COR-L47 (cell line): ENCODE data around the gene IGFBP1.

Source experiments
- DNase-seq: peaks from one replicate; lab custom pipeline; 2025; lab: John Stamatoyannopoulos, UW

Gene IGFBP1

DNA sequence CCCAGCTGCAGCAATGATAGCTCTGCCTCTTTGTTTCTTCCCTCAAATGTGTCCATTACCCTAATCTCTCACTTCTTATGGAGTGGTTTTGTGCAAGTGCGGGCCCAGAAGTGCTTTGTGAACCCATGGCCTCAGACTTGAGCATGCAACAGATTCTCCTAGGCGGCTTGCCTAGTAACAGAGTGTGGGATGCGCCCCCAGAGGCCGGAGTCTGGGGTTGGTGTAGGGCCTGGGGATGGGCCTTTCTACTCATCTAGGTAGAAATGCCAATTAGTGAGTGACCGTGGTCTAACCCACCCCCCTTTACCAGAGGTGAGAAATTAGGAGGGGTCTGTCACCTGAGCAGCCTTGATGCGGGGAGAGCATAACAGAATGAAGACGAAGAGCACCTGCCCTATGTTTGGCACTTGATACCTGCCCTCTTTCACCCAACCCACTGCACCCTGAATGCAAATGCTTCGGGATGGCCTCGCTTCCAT is 7.0 kb upstream of the IGFBP1 start:
- no peak for DNase-seq

DNA sequence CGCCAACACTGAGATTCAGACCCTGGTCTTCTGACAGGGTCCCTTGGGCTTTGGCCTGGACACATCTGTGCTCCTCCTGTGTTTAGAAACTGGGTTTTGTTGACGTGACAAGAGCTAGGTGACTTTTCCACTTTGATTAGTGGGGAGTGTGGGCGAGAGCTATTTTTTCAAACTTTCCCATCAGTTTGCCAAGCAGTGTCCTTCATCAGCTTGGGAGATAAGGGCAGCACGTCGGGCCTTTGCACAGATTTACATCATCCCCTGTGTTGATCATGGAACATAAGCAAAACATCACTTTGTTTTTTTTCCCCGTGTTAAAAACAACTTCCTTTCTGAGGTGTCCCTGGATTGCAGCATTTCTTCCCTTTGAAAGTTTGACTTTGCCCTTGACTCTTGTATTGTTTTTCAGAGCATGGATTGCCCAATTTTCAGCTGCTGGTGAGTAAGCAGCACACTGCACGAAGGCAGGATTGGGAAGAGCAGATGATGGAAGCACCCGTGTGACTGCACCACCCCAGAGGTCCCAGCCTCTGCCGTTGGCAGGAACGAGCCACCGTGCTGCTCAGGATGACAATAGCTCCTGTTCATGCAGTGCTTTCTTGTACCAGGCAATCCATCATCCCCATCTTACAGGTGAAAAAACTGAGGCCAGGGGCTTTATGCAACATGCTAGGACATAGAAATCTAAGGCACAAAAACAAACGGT is 6.4 kb upstream of the IGFBP1 start:
- no peak for DNase-seq

DNA sequence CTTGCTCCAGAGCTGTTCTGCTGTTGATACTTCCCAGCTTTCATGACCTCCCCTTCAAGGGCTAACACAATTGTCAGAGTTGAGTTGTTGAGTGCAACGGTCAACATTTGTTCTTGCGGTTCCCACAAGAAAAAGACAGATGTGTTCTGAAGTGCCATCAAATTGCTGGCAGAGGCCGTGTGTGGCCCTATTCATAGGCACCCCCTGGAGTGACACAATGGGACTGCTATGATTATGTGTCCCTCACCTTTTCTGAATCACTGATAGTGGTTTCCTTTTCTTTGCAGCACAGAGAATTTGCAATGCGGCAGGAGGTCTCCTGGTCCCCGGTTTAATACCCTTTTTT is 5.8 kb upstream of the IGFBP1 start:
- peak; percentile 39 for DNase-seq

DNA sequence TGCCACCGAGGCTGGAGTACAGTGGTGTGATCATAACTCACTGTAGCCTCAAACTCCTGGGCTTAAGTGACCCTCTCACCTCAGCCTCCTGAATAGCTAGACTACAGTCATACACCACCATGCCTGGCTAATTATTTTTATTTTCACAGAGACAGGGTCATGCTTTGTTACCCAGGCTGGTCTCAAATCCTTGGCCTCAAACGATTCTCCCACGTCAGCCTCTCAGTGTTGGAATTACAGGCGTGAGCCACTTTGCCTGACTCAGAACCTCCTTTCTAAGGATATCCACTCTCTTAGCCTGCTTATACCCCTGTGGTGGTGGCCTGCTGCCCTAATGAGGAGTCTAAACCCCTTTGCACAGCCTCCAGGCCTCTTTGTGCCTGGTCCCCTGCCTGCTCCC is 4.2 kb upstream of the IGFBP1 start:
- DNase-seq: no peak

DNA sequence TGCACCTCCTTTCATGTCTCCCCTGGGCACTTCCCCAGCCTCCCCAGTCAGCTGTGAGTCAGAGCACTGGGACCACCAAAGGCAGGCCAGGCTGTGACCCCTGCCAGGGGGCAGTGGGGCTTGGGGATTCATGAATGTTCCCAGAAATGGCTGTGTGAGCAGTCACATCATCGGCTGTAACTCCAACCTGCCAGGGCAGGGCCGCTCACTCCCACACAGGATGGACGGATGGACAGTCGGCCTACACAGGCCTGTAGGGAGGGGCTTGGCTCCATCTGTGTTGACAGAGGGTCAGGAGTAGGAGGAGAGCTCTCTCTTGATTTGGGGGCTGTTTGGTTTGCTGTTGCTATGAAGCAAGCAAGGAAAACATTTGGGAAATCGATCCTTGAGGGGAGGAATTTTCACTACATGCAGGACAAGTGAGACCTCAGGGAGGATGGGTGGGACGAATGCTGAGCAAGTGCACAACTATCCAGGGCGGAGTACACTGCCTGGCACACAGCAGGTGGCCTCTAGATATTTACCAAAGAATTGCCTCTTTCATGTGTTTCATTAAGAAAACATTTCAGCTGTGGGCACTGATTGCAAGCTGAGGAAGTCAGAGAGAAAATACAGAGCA is 2.9 kb upstream of the IGFBP1 start:
- DNase-seq: no peak

DNA sequence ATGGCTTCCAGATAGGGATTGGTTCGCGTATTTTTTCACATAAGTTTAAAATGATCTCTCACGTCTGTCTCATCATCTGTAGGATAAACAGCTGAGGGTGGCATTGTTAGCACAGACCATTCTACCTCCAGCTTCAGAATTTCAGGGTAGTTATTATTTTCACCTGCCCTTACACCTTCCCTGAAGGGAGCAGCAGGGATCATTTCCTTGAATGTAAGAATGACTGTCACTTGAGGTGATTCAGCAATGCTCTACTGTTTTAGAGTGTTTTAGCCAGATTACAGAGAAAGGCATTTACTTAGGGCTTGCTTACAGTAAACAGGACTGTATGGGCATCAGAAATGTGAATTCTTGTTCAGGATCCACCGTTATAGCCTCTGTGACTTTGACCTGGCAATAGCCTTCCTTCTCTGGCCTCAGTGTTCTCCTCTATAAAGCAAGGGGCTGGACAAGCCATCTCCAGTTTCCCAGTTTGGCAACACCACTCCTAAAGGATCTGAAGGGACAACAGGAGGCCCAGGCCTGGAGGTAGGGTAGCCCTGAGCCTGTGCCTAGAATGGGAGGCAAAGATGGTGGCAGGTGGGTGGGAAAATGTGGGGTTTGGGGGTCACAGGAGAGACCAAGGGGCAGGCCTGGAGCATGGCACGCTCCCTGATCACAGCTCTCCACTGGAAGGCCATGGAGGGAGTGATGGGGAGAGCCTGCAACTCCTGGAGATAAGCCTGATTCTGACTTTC is 1.2 kb upstream of the IGFBP1 start:
- DNase-seq: no peak

DNA sequence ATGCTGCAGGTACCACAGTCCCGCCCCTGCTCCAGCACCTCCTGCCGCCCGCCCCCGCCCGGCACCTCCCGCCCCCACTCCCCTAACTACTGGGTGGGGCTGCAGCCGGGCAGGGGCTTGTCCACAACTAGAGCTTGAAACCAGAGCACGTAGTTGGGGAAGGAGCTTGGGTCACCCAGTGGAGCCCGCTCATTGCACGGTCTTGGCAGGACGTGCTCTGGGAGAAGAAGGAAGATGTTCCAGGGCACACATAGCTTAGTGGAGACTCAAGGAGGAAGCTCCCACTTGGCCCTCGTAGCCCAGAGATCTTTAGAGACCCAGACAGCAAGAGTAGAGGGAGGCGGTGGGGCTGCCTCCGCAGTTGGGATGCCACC is 692 bp downstream of the IGFBP1 start:
- peak; percentile 45 for DNase-seq

DNA sequence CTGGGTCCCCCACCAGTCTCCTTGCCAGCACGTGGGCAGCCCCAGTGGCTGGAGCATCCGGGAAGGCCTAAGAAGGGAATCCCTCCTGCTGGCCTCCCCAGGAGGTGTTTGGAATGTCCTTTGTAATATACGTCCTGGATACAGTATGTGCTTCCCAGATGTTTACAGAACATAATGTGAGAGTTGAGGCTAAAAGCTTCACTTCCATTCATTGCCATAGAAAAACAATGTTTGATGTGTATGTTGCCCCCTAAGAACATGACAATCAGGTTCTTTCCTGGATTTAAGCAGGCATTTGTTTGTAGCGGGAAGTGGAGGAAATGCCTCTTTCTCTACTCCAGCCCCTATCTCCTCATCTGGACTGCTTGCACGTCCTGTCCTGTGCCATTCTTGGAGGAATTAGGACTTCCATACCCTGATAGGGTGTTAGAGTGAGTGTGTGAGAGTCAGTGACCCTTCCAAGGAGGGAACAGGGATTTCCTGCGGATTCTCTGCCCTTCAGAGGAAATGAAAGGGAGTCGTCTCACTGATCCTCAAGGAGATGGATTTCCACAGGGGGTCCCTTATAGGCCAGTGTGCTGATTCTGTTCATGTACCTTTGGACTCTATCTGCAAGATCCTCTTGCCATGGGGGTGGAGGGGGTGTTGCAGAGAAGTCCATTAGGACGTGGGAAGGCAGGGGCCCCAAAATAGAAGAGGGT is 1.2 kb downstream of the IGFBP1 start:
- peak; percentile 11 for DNase-seq

DNA sequence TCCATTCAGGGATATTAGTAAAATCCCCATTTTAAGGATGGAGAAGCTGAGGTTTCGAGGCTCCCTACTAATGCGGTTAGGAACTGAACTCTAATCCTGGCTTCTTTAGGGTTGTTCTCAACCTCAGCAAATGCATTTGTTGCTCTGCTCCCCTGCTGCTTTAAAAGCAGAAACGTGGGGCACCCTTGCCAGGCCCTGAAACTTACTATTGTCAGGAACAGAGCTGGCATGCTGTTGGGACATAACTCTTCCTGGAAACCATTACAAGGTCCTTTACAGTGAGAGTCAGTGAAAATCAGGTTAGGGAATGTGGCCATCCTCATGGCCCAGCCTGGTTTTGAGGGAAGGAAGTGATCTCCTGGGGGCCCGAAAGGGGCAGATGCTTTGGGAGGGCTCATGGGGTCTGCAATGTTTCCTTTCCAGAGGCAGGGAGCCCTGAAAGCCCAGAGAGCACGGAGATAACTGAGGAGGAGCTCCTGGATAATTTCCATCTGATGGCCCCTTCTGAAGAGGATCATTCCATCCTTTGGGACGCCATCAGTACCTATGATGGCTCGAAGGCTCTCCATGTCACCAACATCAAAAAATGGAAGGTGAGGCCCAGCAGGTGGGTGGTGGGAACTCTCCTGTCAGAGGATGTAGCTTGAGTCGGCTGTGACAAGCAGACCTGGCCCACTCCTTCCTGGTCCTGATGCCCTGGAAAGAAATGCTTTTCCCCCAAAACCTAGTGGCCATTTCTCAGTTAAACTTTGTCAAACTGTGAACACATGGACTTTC is 2.0 kb downstream of the IGFBP1 start:
- DNase-seq: no peak

DNA sequence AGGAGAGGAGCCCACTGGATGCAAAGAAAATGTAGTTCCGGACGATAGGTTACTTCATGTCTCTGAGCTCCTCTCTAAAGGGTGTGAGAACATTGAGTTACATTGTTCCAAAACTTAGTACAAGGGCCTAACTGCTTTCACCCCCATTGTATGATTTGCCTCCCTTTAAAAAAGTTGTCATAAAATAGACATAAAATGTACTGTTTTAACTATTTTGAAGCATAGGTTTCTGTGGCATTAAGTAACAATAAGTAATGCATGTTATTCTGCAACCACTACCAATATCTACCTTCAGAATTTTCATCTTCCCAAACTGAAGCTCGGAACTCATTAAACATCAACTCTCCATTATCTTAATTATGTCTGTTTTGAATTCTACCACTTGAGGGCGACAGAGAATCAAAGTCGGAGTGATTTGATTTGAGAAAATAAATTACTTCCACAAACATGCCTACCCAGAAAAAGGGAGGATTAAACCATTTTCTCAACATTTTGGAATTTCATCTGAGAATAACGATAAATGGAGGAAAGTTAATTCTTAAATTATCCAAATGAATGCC is 2.7 kb downstream of the IGFBP1 start:
- peak; percentile 26 for DNase-seq

DNA sequence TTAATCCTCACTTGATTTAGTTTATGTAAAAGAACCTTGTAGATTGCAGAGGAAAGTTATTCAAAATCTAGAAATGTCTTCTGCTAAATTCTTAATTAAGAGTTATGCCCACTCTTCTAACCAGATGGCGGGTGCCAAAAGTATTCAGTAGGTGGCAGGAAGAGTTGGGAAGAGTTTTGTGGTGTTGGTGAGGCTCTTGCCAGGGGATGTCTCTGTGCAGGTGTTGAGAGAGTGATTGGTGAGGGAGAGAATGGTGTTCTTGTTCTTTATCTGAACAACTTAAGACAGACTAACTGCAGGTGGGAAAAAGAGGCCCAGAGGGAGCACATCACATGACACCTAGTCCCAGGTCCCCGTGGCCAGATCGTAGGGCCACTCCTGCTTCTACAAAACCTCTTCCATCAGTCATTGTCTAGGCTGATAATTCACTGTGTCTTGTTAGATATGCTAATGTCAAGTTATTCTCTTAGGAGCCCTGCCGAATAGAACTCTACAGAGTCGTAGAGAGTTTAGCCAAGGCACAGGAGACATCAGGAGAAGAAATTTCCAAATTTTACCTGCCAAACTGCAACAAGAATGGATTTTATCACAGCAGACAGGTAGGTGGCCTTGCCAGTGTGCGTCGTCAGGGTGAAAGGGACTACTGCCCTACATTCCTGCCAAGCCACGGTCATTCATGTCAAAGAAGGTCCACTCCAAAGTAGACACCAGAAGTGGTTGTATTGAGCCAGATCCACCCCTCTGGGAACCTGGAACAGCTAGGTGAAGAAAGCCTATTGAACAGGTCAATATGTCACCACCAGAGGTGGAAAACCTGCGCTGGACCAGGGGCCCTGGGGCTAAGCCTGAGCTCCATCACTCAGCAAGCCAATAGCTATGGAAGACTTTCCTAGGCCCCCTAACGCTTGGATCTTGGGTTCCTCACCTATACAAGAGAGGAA is 3.4 kb downstream of the IGFBP1 start:
- DNase-seq: no peak

DNA sequence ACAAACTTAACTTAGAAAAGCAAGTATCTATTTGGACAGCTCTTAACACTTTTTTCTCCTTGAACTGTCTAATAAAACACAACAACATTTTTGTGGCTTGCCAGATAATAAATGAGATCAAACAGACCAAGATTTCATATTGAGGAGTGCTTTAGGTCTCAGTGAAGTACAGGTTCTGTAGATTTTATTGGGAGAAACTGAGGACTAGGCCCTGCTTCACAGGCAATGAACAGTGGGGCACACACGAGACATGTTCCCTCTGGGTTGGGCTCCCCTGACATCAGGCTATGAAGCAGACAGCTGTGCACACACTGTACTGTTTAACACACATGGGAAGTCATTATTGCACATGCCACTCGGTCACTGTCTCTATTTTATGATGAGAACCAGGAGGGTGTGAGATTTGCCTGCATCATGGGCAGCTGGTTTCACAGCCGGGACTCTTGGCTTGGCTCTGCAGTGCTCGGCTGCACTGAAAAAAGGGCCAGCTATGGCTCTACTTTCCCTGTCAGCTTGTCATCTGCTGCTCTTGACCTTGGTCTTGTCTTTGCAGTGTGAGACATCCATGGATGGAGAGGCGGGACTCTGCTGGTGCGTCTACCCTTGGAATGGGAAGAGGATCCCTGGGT is 4.2 kb downstream of the IGFBP1 start:
- DNase-seq: no peak

DNA sequence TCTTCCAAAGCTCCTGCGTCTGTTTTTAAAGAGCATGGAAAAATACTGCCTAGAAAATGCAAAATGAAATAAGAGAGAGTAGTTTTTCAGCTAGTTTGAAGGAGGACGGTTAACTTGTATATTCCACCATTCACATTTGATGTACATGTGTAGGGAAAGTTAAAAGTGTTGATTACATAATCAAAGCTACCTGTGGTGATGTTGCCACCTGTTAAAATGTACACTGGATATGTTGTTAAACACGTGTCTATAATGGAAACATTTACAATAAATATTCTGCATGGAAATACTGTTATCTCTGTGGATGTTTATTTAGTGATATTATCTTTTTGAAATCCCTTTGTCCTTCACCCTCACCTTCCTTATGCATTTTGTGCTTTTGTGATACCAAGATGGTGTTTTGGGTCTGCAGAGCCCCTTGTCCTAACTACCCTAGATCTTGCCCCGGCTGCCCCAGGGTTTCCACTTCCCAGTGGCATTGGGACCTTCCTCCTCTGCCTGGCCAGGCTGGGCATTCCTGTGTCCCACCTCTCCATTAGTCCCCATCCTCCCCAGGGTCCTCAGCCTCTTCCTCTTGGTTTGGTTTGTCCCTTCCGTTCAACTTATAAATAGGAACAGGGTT is 5.2 kb downstream of the IGFBP1 start:
- no peak for DNase-seq

DNA sequence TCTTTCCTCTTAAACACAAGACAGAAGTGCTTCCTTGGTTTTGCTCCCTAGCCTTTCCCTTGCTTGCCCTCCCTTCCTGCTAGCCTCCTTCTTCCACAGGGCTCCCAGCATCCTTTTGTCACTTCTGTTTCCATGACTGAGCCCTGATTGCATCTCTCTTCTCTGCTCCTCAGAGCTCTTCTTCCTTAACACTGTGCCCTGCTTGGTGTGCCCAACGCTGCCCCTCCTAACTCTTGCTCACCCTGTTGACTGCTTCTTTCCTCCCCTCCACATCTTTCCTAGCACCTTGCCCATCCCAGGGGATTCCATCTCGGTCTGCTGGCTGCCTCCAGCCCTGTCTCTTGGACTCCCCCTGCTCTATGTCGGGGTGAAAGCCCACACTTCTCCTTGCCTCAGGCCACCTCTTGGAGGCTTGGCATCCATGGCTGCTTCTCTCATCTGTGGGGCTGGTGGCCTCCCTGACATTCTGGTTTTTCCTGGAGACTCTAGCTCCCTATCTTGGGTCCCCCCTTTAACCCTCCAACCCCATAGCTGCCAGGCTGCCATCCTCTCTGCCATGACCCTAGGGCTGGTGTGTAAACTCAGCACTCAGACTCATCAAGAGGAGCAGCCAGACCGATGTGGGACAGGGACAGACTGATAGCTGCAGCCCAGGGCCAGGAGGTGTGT is 5.8 kb downstream of the IGFBP1 start:
- no peak for DNase-seq

DNA sequence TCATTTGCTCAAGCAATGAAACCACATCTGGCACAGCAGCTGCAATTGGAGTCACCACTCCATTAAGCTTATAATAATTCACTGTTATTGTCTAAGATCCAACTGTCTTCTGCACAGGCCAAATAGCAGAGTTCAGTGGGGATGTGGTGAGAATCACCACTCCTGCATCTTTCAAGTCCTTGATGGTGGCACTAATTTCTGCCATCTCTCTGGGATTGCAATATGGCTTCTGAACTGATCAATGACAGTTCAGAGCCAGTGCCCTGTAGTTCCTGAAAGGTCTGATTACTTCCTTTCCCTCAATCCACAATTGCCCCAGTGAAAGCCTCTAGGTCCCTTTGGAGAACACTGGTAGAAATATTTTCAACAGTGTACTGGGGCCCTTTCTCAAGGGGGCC is 6.4 kb downstream of the IGFBP1 start:
- no peak for DNase-seq

DNA sequence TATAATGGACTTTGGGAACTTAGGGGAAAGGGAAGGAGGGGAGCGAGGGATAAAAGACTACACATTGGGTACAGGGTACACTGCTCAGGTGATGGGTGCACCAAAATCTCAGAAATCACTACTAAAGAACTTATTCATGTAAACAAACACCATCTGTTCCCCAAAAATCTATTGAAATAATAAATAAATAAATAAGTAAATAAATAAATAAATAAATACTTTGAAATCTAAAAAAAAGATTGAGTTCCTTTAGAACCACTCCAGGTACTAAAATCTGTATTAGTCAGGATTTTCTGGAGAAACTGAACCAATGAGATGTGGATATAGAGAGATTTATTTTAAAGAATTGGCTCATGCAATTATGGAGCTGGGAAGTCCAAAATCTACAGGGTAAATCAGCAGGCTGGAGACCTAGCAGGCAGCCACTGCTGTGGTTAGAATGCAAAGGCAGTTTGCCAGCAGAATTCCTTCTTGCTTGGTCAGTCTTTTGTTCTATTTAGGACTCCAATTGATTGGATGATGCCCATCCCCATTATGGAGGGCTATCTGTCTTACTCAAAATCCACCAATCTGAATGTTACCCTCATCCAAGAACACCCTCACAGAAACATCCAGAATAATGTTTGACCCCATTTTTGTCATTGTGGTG is 8.9 kb downstream of the IGFBP1 start:
- peak; percentile 17 for DNase-seq

DNA sequence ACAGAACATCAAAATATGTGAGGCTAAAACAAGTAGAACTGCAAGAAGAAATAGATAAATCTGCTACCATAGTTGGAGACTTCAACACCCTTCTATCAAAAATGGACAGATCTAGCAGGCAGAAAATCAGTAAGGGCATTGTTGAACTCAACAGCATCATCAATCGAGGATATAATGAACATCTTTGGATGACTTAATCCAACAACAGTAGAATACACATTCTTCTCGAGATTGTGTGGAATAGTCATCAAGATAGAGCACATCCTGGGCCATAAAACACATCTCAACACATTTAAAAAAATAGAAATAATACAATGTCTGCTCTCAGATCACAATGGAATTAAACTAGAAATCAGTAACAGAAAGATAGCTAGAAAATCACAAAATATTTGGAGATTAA is 9.9 kb downstream of the IGFBP1 start:
- no peak for DNase-seq

DNA sequence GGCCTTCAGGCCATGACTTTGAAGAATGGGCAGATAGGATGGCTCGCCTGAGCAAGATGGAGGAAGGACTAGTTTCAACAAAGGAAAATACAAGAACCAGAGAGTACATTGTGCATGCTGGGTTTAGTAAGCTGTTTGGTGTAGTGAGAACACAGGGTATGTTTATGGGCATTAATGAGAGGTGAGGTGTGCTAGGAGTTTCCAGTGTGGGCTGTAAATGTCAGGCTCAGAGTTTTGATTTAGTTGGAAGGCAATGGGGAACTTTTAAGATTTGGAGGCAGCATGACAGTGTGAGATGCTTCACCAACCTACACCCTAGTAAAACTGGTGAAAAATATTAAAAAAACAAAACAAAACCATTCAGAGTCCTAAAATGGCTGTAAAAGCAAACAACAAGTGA is 13.3 kb downstream of the IGFBP1 start:
- DNase-seq: no peak

DNA sequence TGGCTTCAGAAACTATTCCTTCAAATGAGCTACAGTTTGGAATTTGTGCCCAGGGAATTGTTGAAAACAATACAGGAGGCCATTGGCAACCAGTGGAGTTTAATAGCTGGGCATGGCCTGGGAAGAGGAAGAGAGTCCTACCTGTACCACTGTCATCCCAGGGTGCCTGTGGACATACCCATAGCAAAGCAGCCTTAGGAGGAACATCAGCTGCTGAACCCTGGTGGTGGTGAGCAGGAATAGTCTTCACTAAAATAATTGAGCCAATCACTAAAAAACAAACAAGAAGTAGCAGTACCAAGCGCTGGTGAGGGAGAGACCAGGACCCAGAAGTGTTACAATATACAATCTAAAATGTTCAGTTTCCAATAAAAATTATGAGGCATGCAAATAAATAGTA is 14.5 kb downstream of the IGFBP1 start:
- no peak for DNase-seq
